Immature natural killer cell (primary cell): Measurements from ENCODE around the gene SDF2. TPM values are rescaled to one million over a fixed set of nuclear protein-coding genes. Genes with fewer than 3 reads are reported as not detected.

Experiments used
- DNase-seq, 3 donors: peaks; one replicate each; pipeline ENCODE4 v3.0.0; 2022; ENCODE audit warnings: mixed read lengths in 1 of 3
- H3K27ac Mint-ChIP-seq, 6 donors: one replicate each; pipeline ENCODE4 v1.8.0; 2020; ENCODE audit warnings: mixed read lengths in 6 of 6, mild to moderate bottlenecking in 5 of 6, inconsistent platforms in 4 of 6, moderate library complexity in 3 of 6
- H3K27me3 Mint-ChIP-seq, 3 donors: one replicate each; pipeline ENCODE4 v1.8.0; 2020 to 2021; ENCODE audit warnings: low read depth in 3 of 3, mild to moderate bottlenecking in 3 of 3, mixed read lengths in 3 of 3, moderate library complexity in 3 of 3, inconsistent platforms in 1 of 3
- H3K36me3 Mint-ChIP-seq, 3 donors: one replicate each; pipeline ENCODE4 v1.8.0; 2020; ENCODE audit warnings: mixed read lengths in 3 of 3, inconsistent platforms in 2 of 3, mild to moderate bottlenecking in 2 of 3
- H3K4me1 Mint-ChIP-seq, 2 donors: one replicate each; pipeline ENCODE4 v1.8.0; 2020; ENCODE audit warnings: inconsistent platforms in 2 of 2, mild to moderate bottlenecking in 2 of 2, mixed read lengths in 2 of 2, moderate library complexity in 1 of 2
- H3K4me3 Mint-ChIP-seq, 5 donors: one replicate each; pipeline ENCODE4 v1.8.0; 2020; ENCODE audit warnings: mild to moderate bottlenecking in 5 of 5, mixed read lengths in 5 of 5, inconsistent platforms in 3 of 5, moderate library complexity in 3 of 5
- H3K9me3 Mint-ChIP-seq, 6 donors: one replicate each; pipeline ENCODE4 v1.8.0; 2020; ENCODE audit warnings: mild to moderate bottlenecking in 6 of 6, mixed read lengths in 6 of 6, inconsistent platforms in 4 of 6, moderate library complexity in 3 of 6
- polyA plus RNA-seq, 3 donors: library from polyadenylated mRNA; unstranded; fragments of 300-500 nt; fragmentation: Illumina TruSeq; gene quantifications; one replicate each; pipeline ENCODE4 v1.2.3, GENCODE V29; 2021

SDF2 gene
- polyA plus RNA-seq, 3 donors from 2014 or later: 101 to 153 (median 112) TPM

DNA sequence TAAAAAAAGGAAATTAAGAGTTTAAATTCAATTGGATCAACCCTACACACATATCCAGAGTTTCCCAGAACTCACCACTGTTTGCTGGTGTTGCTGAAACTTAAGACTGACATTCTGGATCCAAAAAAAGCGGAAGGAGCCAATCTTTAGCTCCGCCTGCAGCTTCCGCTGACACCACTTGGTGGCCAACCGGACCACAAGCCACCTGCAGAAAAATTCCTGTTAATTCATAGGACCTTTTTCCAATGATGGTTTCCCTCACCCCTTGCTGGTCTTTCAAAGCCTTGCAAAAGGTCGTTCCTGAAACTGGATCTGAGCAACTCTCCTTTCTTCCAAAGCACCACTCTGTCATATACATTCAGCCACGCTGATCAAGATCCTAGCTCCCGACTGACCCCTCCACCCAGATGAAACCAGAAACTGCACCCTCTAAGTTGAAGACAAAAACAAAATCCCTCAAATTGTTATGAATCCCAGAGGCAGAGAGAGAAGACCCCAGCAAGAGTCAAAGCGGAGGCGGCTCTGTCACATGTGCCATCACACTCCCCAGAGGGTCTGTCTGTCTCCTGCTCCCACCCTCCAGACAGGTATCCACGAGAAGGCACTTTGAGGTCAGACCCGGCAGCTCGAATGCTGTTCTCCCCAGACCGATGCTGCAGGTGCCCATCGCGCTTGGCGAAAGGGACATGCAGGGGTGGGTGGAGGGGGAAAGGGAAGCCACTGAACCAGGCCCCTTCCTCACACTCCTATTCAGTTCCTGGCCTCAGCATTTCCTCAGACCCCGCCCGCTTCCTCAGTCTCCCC lies 17.5 kb downstream of the SDF2 start:
- Mint-ChIP-seq H3K36me3 (peaks cover 7 to 22% (median 10%) of the 10 kb centered on the region in 3 donors), H3K27me3 (peaks cover 0 to 10% (median 4%) of the 10 kb centered on the region in 3 donors), H3K4me1 (peaks cover 41 to 48% of the 10 kb centered on the region in 2 donors), H3K27ac (peak overlapping the region; percentile 89 to 97 (median 92)), H3K4me3 (peak overlapping the region; percentile 89 to 99 (median 96)), H3K9me3 (no peaks in the 10 kb centered on the region)
- peak; percentile 16 to 27 (median 20) for DNase-seq

DNA sequence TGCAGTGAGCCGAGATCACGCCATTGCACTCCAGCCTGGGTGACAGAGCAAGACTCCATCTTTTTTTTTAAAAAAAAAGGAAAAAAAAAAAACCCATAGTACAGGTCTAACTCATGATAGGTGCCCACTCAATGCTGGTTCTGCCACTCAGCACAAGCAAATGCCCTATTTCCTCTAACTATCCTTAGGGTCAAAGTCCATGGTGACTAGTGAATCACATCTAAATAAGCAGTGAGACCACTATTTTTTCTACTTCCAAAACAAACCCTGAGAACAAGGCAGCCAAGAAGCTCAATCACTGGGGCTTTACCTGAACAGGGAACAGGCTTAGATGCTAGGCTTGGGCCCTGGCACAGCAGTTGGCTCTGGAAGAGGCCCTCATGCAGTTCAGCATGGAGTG lies 20.1 kb downstream of the SDF2 start:
- H3K27me3 Mint-ChIP-seq: peaks cover 0 to 11% (median 4%) of the 10 kb centered on the region in 3 donors
- no peak overlapping the region for H3K4me3 Mint-ChIP-seq
- no peaks in the 10 kb centered on the region for H3K9me3 Mint-ChIP-seq
- peaks cover 36 to 51% of the 10 kb centered on the region in 2 donors for H3K4me1 Mint-ChIP-seq
- no peak overlapping the region for H3K27ac Mint-ChIP-seq
- no peak for DNase-seq
- H3K36me3 Mint-ChIP-seq: peaks cover 16 to 34% (median 21%) of the 10 kb centered on the region in 3 donors

DNA sequence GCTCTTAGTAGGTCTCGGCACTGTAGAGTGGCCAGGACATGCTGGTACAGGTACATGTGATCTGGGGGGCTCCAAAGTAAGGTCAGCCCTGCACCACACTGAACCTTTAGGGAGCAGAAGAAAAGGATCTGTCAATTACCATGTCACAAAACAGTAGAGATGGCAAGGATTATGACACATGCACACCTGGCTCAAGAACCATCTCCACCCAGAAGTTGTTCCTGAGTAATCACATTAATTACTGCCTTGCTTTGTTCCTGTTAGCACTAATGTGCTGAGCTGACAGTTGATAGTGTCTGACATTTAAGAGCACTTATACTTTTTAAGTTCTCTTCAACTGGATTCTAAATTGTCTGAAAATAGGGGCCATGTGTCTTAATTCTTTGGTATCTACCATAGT lies 26.2 kb downstream of the SDF2 start:
- Mint-ChIP-seq H3K9me3 (no peaks in the 10 kb centered on the region), H3K4me3 (no peak overlapping the region), H3K4me1 (peaks cover 10 to 39% of the 10 kb centered on the region in 2 donors), H3K27me3 (peaks cover 0 to 4% (median 1%) of the 10 kb centered on the region in 3 donors), H3K36me3 (peaks cover 29 to 69% (median 39%) of the 10 kb centered on the region in 3 donors), H3K27ac (peak overlapping the region in 1 of 6 donors; percentile 21)
- DNase-seq: no peak

DNA sequence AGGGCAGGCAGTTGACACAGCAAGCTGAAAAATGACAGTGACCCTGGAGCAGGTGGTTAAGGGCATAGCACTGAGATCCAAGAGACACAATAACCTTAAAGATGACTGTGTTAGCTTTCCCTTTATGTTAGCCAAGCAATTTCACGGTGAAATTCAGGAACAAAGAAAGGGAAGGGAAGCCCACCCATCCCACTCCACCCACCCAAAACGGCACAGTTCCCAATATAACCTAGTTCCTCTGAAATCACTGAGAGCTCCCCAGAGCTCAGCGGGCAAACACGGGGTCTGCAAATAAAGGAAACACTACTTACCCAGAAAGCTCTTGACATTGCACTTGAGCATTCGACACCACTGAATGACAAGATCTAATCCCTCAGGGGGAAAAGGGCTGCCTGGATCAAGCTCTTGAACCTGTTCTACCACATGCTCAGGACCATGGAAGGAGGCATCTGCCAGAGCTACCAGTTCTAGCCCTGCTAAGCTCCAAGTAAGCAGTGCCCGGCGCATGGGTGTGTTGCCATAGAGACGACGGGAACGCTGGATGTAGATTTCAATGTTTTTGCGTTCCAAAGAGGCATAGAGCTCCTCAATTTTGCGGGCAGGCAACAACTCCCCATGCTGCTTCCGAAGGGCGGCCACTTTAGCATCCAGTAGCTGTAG lies 27.4 kb downstream of the SDF2 start:
- Mint-ChIP-seq H3K27me3 (peaks cover 0 to 4% (median 1%) of the 10 kb centered on the region in 3 donors), H3K4me1 (peaks cover 8 to 34% of the 10 kb centered on the region in 2 donors), H3K36me3 (peaks cover 26 to 60% (median 32%) of the 10 kb centered on the region in 3 donors), H3K9me3 (no peaks in the 10 kb centered on the region), H3K4me3 (no peak overlapping the region), H3K27ac (no peak overlapping the region)
- no peak for DNase-seq

DNA sequence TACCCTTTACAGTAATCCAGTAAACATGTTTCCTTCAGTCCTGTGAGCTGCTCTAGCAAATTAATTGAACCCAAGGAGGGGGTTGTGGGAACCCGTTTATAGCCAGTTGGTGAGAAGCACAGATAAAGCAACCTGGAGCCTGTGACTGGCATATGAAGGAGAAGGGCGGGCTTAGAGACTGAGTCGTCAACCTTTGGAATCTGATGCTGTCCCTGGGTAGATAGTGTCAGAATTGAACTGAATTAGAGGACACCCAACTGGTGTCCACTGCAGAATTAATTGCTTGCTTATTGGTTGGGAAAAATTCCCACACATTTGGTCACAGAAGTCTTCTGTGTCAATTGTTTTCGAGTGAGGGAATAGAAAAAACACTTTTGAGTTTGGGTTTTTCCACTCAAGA lies 34.9 kb downstream of the SDF2 start:
- no peak overlapping the region for H3K4me3 Mint-ChIP-seq
- DNase-seq: no peak
- peaks cover 14 to 37% (median 32%) of the 10 kb centered on the region in 3 donors for H3K36me3 Mint-ChIP-seq
- H3K27ac Mint-ChIP-seq: peak overlapping the region in 3 of 6 donors; percentile 15 to 61 (median 45)
- no peaks in the 10 kb centered on the region for H3K9me3 Mint-ChIP-seq
- H3K27me3 Mint-ChIP-seq: peaks cover 0 to 2% (median 0%) of the 10 kb centered on the region in 3 donors
- peaks cover 0 to 2% of the 10 kb centered on the region in 2 donors for H3K4me1 Mint-ChIP-seq

DNA sequence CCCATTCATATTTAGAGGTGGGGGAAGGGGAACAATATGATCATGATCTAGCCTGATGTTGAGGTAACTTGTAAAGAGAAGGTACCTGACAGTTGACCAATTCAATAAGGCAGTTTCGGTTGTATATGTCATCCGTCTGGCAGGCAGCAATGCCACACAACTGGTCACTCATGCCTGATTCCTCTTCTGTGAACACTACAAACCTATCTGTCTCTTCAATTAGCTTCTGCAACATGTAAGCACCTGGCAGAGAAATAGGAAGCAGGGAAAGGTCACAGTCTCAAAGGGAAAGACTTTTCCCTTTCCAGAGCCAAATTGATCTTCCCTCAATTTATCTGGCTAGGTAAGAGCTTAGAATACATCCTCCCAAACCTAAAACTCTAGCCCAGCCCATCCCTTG lies 37.6 kb downstream of the SDF2 start:
- peak overlapping the region in 1 of 6 donors; percentile 6 for H3K27ac Mint-ChIP-seq

DNA sequence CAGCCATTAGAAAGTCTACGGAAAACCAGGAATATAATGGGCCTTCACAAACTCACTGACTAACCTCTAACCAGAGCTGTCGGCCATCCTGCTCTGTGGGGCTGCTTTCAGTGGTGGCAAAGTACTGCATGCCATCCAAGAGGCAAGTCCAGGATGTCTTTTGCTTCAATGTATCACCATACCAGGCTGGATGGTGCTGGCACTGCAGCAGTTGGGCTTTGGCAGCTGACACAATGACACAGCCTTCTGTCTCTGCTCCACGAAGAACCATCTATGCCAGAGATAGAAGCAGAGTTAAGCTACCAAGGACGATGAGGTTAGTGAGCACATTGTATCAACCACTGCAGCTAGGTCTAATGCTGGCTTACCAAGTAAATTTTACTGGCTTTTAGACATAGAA lies 38.0 kb downstream of the SDF2 start:
- DNase-seq: no peak
- Mint-ChIP-seq H3K27ac (no peak overlapping the region), H3K27me3 (no peaks in the 10 kb centered on the region), H3K4me1 (peaks cover 0 to 2% of the 10 kb centered on the region in 2 donors), H3K4me3 (no peak overlapping the region), H3K36me3 (peaks cover 19 to 59% (median 54%) of the 10 kb centered on the region in 3 donors), H3K9me3 (no peaks in the 10 kb centered on the region)

More for the DNA sequence above, 37.6 kb downstream of the SDF2 start:
- Mint-ChIP-seq H3K4me3 (no peak overlapping the region), H3K9me3 (no peaks in the 10 kb centered on the region), H3K4me1 (peaks cover 0 to 2% of the 10 kb centered on the region in 2 donors), H3K36me3 (peaks cover 19 to 56% (median 49%) of the 10 kb centered on the region in 3 donors), H3K27me3 (no peaks in the 10 kb centered on the region)
- no peak for DNase-seq

DNA sequence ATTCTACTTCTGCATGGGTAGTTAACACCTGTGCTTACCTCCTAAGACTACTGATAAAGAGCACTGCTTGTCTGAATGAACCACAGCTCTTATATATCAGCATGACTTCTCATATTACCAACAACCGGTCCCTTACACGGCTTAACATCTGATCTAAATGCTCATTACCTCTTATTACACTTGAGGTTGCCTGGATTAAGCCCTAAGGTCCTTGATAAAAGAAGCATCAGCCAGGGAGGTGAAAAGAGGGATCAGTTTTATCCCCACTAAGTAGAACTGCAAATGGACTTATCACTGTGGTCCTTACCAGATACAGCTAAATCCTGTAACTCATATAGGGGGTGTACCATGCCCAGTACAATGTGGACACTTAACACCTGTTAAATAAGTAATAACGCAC lies 39.5 kb downstream of the SDF2 start:
- peaks cover 0 to 2% of the 10 kb centered on the region in 2 donors for H3K4me1 Mint-ChIP-seq
- DNase-seq: no peak
- H3K9me3 Mint-ChIP-seq: no peaks in the 10 kb centered on the region
- peak overlapping the region in 1 of 6 donors; percentile 27 for H3K27ac Mint-ChIP-seq
- peaks cover 18 to 61% (median 55%) of the 10 kb centered on the region in 3 donors for H3K36me3 Mint-ChIP-seq
- no peak overlapping the region for H3K4me3 Mint-ChIP-seq
- no peaks in the 10 kb centered on the region for H3K27me3 Mint-ChIP-seq

DNA sequence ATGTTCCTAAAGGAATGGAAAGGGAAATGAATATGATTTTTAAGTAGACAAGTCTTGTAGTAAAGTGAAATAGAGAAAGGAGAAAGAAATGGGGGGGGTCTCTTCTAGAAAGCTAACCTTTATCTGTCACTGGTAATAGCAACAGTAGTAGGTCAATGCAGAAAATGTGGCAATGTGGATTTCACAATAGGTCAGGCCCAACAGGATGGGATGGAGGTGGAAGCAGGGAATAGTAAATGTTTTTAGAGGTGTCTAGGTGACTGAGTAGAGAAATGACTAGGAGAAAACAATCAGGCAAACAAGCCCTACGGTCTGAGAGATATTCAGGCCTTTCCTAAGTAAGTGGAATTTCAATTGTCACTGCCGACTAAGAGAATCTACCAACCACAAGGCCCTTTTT lies 41.7 kb downstream of the SDF2 start:
- no peak for DNase-seq
- Mint-ChIP-seq H3K36me3 (peaks cover 32 to 71% (median 62%) of the 10 kb centered on the region in 3 donors), H3K27me3 (no peaks in the 10 kb centered on the region), H3K27ac (peak overlapping the region in 1 of 6 donors; percentile 14), H3K9me3 (no peaks in the 10 kb centered on the region), H3K4me1 (no peaks in the 10 kb centered on the region), H3K4me3 (no peak overlapping the region)

DNA sequence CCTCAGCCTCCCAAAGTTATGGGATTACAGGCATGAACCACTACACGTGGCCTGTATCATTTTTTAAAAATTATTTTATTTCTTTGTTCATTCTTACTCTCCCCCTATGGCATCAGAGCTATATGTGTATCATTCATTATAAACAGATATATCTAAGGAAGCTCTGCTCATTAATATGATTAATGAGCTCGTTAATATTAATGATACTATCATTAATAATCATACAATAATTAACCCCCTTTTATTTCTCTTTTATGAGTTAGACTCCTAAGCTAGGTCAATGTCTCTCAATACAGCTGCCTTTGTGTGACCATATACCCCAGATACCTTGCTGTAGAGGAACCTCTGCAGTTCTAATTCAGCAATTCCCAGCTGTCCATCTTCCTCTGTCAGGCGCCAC lies 43.2 kb downstream of the SDF2 start:
- H3K27me3 Mint-ChIP-seq: no peaks in the 10 kb centered on the region
- H3K4me1 Mint-ChIP-seq: no peaks in the 10 kb centered on the region
- no peaks in the 10 kb centered on the region for H3K9me3 Mint-ChIP-seq
- H3K27ac Mint-ChIP-seq: no peak overlapping the region
- no peak overlapping the region for H3K4me3 Mint-ChIP-seq
- DNase-seq: no peak
- H3K36me3 Mint-ChIP-seq: peaks cover 37 to 72% (median 59%) of the 10 kb centered on the region in 3 donors

DNA sequence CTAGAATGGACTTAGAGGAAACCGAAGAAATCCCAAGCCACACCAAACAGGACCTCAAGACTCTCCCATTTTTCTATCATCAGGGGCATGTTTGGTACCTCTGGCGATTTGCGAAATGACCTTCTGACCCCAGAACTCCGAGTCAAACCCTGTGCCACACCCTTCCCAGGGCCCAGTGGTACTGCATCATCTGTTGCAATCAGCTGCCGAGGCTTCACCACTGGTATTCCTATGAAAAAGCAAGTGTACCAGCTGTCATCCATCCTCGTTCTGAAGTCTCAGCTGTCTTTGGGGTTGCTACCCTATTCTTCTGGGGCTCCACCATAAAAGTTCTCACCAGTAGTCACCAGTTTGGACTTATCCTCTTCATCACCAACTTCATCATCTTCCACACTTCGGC lies 45.4 kb downstream of the SDF2 start:
- peaks cover 0 to 2% (median 0%) of the 10 kb centered on the region in 3 donors for H3K27me3 Mint-ChIP-seq

DNA sequence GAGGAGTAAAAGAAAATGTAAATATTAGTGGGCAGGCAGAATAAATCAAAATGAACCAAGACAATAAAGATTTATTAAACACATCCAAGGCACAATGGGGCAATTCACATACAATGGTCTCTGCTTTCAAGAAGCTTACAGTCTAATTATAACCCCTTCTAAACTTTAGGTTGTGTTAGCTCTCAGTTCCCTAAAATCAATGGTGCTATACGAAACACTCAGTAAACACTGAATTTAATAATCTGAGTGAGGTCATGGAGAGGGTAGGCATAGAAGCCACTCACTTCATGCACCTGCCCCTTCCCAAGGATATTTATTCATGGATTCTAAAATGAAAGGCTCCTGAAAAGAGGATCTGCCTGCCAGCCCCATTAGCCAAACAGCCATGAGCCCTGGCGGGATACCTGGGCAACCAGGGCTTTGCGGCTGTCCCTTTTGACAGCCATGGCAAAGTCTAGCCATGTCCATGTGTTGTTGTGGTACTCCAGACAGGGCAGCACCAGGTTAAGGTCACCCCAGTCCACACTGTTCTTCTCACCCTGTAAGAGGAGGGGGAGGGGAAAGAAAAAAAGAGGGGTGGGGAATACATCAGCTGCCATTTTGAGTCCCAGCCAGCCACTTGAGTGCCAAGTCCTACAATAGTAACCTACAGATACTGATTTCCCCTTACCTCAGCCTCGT lies 46.3 kb downstream of the SDF2 start:
- Mint-ChIP-seq H3K36me3 (peaks cover 22 to 53% (median 36%) of the 10 kb centered on the region in 3 donors), H3K27ac (peak overlapping the region in 1 of 6 donors; percentile 7), H3K9me3 (no peaks in the 10 kb centered on the region), H3K4me1 (no peaks in the 10 kb centered on the region), H3K4me3 (no peak overlapping the region), H3K27me3 (peaks cover 0 to 2% (median 0%) of the 10 kb centered on the region in 3 donors)
- no peak for DNase-seq

More for the DNA sequence above, 45.4 kb downstream of the SDF2 start:
- peaks cover 28 to 56% (median 43%) of the 10 kb centered on the region in 3 donors for H3K36me3 Mint-ChIP-seq
- H3K27ac Mint-ChIP-seq: no peak overlapping the region
- no peaks in the 10 kb centered on the region for H3K9me3 Mint-ChIP-seq
- H3K4me3 Mint-ChIP-seq: no peak overlapping the region
- no peaks in the 10 kb centered on the region for H3K4me1 Mint-ChIP-seq
- no peak for DNase-seq

DNA sequence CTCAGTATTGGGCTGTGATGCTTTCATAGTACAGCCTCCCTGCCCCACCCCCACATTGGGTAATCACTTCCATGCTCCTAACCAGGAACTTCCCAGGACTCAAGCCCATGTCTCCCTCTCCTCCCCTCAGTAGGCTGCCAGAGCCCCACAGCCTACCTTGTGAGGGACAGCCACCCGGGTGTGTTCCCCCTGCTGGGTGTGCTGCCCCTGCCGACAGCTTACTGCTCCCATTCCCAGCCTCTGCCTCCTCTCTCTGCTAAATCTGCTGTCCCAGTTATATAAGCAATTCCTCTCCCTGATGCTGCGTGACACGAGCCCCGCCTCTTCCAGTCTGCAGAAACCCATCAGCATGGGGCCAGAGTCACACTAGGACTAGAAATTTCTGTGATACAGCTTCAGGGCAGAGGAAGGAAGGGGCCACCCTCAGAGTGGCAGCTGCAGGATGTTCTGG lies 47.8 kb downstream of the SDF2 start, which contains the start of gene RSKR:
RSKR (minus strand) TSS at position 255 of the 451 bp plus-strand sequence; CDS start at position 231, 24 bp downstream.
- H3K4me3 Mint-ChIP-seq: no peak within 1 kb of the TSS
- H3K27me3 Mint-ChIP-seq: peaks cover 0 to 2% (median 0%) of the 10 kb centered on the region in 3 donors
- H3K9me3 Mint-ChIP-seq: no peaks in the 10 kb centered on the region
- peaks cover 22 to 46% (median 30%) of the 10 kb centered on the region in 3 donors for H3K36me3 Mint-ChIP-seq
- H3K4me1 Mint-ChIP-seq: no peaks in the 10 kb centered on the region
- H3K27ac Mint-ChIP-seq: peak within 1 kb of the TSS in 3 of 6 donors; percentile 32 to 71 (median 48)
- no peak for DNase-seq
